H9 (cell line): ENCODE data around the gene C9orf72. TPM values are rescaled to one million over a fixed set of nuclear protein-coding genes. Genes with fewer than 3 reads are reported as not detected.

Experiments
- DNase-seq: peaks from one replicate; pipeline ENCODE4 v3.0.0-alpha.2; 2017
- H2AFZ ChIP-seq: one replicate; pipeline ENCODE4 v1.6.1; 2013; ENCODE audit warnings: mild to moderate bottlenecking, low read length, control low read depth, moderate library complexity
- H2AK5ac ChIP-seq: 2 replicates; pipeline ENCODE4 v1.6.1; 2013; ENCODE audit warnings: low read length, control low read depth, mixed read lengths; ENCODE audit not compliant: insufficient read length
- H2BK120ac ChIP-seq: one replicate; pipeline ENCODE4 v1.6.1; 2013; ENCODE audit warnings: low read depth, mild to moderate bottlenecking, low read length, control low read depth, inconsistent platforms; ENCODE audit not compliant: poor library complexity, severe bottlenecking
- H2BK12ac ChIP-seq: 2 replicates; pipeline ENCODE4 v1.6.1; 2013; ENCODE audit warnings: low read length, control low read depth, mixed read lengths, low read depth; ENCODE audit not compliant: insufficient read length
- H2BK15ac ChIP-seq: 2 replicates; pipeline ENCODE4 v1.6.1; 2013; ENCODE audit warnings: low read depth, low read length, control low read depth
- H2BK20ac ChIP-seq: one replicate; pipeline ENCODE4 v1.6.1; 2013; ENCODE audit warnings: low read depth, mild to moderate bottlenecking, low read length, control low read depth, inconsistent platforms; ENCODE audit not compliant: poor library complexity, severe bottlenecking
- H2BK5ac ChIP-seq: 2 replicates; pipeline ENCODE4 v1.6.1; 2013; ENCODE audit warnings: low read length, control low read depth, mixed read lengths; ENCODE audit not compliant: insufficient read length
- H3K14ac ChIP-seq: 2 replicates; pipeline ENCODE4 v1.6.1; 2013; ENCODE audit warnings: low read length, control low read depth; ENCODE audit not compliant: insufficient read depth
- H3K18ac ChIP-seq: 2 replicates; pipeline ENCODE4 v1.6.1; 2013; ENCODE audit warnings: low read depth, mild to moderate bottlenecking, mixed read lengths, low read length, control low read depth; ENCODE audit not compliant: insufficient read length
- H3K23ac ChIP-seq: 2 replicates; pipeline ENCODE4 v1.6.1; 2013; ENCODE audit warnings: low read length, control low read depth, mixed read lengths, low read depth; ENCODE audit not compliant: insufficient read length
- H3K23me2 ChIP-seq: 2 replicates; pipeline ENCODE4 v1.6.1; 2013; ENCODE audit warnings: low read depth, mild to moderate bottlenecking, mixed read lengths, low read length, control low read depth; ENCODE audit not compliant: insufficient read length, poor library complexity, severe bottlenecking
- H3K27ac ChIP-seq: 2 replicates; pipeline ENCODE4 v1.5.1; 2013; ENCODE audit warnings: low read length, control low read depth, mixed read lengths, low read depth; ENCODE audit not compliant: insufficient read length
- H3K27me3 ChIP-seq: 2 replicates; pipeline ENCODE4 v1.6.1; 2013; ENCODE audit warnings: low read length, control low read depth, inconsistent platforms; ENCODE audit not compliant: insufficient read depth
- H3K4ac ChIP-seq: 2 replicates; pipeline ENCODE4 v1.6.1; 2013; ENCODE audit warnings: low read depth, mild to moderate bottlenecking, control low read depth, inconsistent platforms, low read length, moderate library complexity
- H3K4me1 ChIP-seq: 2 replicates; pipeline ENCODE4 v1.6.1; 2013; ENCODE audit warnings: low read length, control low read depth, inconsistent platforms; ENCODE audit not compliant: insufficient read depth
- H3K4me2 ChIP-seq: 2 replicates; pipeline ENCODE4 v1.6.1; 2013; ENCODE audit warnings: low read length, control low read depth, mixed read lengths; ENCODE audit not compliant: insufficient read length, insufficient read depth
- H3K56ac ChIP-seq: 2 replicates; pipeline ENCODE4 v1.6.1; 2013; ENCODE audit warnings: low read depth, mild to moderate bottlenecking, mixed read lengths, low read length, control low read depth; ENCODE audit not compliant: insufficient read length
- H3K79me1 ChIP-seq: 2 replicates; pipeline ENCODE4 v1.6.1; 2013; ENCODE audit warnings: low read depth, mild to moderate bottlenecking, moderate library complexity, low read length, control low read depth, inconsistent platforms; ENCODE audit not compliant: insufficient read depth, poor library complexity, severe bottlenecking
- H3K79me2 ChIP-seq: 2 replicates; pipeline ENCODE4 v1.6.1; 2013; ENCODE audit warnings: low read length, control low read depth, inconsistent platforms; ENCODE audit not compliant: insufficient read depth
- H3K9ac ChIP-seq: 2 replicates; pipeline ENCODE4 v1.6.1; 2013; ENCODE audit warnings: low read length, control low read depth, mixed read lengths; ENCODE audit not compliant: insufficient read length; ENCODE audit errors: extremely low read depth
- H3K9me3 ChIP-seq: one replicate; pipeline ENCODE4 v1.6.1; 2013; ENCODE audit warnings: low read depth, low read length, inconsistent platforms; ENCODE audit not compliant: control insufficient read depth
- H3T11ph ChIP-seq: one replicate; pipeline ENCODE4 v1.6.1; 2013; ENCODE audit warnings: mild to moderate bottlenecking, low read length, control low read depth, inconsistent platforms
- H4K20me1 ChIP-seq: one replicate; pipeline ENCODE4 v1.6.1; 2013; ENCODE audit not compliant: control insufficient read depth, insufficient read length, insufficient read depth
- H4K5ac ChIP-seq: 2 replicates; pipeline ENCODE4 v1.6.1; 2013; ENCODE audit warnings: low read depth, mild to moderate bottlenecking, mixed read lengths, low read length, control low read depth; ENCODE audit not compliant: insufficient read length
- H4K8ac ChIP-seq: replicated peaks from 2 replicates; pipeline ENCODE4 v1.6.1; 2013; ENCODE audit warnings: low read length, control low read depth, mixed read lengths, low read depth; ENCODE audit not compliant: insufficient read length
- H4K91ac ChIP-seq: 2 replicates; pipeline ENCODE4 v1.6.1; 2013; ENCODE audit warnings: low read depth, mild to moderate bottlenecking, moderate library complexity, mixed read lengths, low read length, control low read depth; ENCODE audit not compliant: insufficient read length
- H3K27ac Mint-ChIP-seq, 3 experiments: 2 replicates in 2 of 3; 3 replicates in 1 of 3; pipeline ENCODE4 v1.8.0; 2020 to 2021; ENCODE audit warnings: mixed read lengths in 3 of 3, mild to moderate bottlenecking in 1 of 3, moderate library complexity in 1 of 3
- H3K27me3 Mint-ChIP-seq: 2 replicates; pipeline ENCODE4 v1.8.0; 2021; ENCODE audit warnings: low read depth, mild to moderate bottlenecking, moderate library complexity, mixed read lengths
- H3K36me3 Mint-ChIP-seq, 3 experiments: 2 replicates in 2 of 3; 3 replicates in 1 of 3; pipeline ENCODE4 v1.8.0; 2020 to 2021; ENCODE audit warnings: low read depth in 3 of 3, mixed read lengths in 3 of 3; ENCODE audit not compliant: insufficient read depth in 1 of 3
- H3K4me1 Mint-ChIP-seq, 2 experiments: 2 replicates each; pipeline ENCODE4 v1.8.0; 2020; ENCODE audit warnings: mixed read lengths in 2 of 2
- H3K4me3 Mint-ChIP-seq, 2 experiments: 2 replicates in 1 of 2; 3 replicates in 1 of 2; pipeline ENCODE4 v1.8.0; 2020 to 2021; ENCODE audit warnings: mild to moderate bottlenecking in 2 of 2, mixed read lengths in 2 of 2, moderate library complexity in 1 of 2
- H3K9me3 Mint-ChIP-seq, 2 experiments: 2 replicates in 1 of 2; 3 replicates in 1 of 2; pipeline ENCODE4 v1.8.0; 2020; ENCODE audit warnings: mild to moderate bottlenecking in 2 of 2, mixed read lengths in 2 of 2, moderate library complexity in 1 of 2
- CTCF ChIP-seq: fragments of 200-600 bp; sonication (generic); conservative IDR thresholded peaks from 3 replicates; pipeline ENCODE4 v1.8.0; 2021; ENCODE audit warnings: antibody characterized with exemption, mild to moderate bottlenecking
- WGBS: extraction: QIAGEN DNeasy Blood & Tissue Kit; methylation state at CpG from one replicate; pipeline ENCODE4 v1.1.7; 2013; ENCODE audit warnings: missing lambda C conversion rate, low lambda C conversion rate, mixed read lengths; ENCODE audit not compliant: insufficient read length; ENCODE audit errors: extremely low coverage; 5-methylcytosine and 5-hydroxymethylcytosine counted together
- total RNA-seq: library from RNA; stranded (reverse); gene quantifications from 2 replicates; pipeline ENCODE4 v1.2.1, GENCODE V29; 2021

The C9orf72 gene
- total RNA-seq, 1 experiment from 2014 or later = 17.0 TPM

DNA sequence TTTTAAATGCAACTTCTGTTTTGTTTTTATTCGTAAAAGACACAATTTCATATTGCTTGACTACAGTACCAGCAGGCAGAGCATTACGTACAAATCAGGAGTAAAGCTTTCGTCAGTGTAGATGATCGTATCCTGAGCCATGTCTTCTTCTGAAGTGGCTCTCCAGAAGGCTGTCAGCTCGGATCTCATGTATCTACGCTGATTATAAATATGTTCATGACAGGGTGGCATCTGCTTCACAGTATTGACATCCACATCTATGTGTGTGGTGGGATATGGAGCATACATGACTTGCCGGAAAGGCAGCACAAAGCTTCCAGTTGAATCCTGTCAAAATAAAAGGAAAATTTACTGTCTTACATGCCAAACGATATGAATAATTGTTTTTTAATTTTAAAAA is 16.8 kb downstream of the C9orf72 start:
- no peaks in the 10 kb centered on the region for H3K27me3 Mint-ChIP-seq
- H3K9me3 ChIP-seq = no peaks in the 10 kb centered on the region

More for the DNA sequence above, 16.8 kb downstream of the C9orf72 start:
- TF ChIP-seq CTCF = no peak
- no peaks in the 10 kb centered on the region for H3K27me3 ChIP-seq
- H2AFZ ChIP-seq = no peak overlapping the region
- H3K4ac ChIP-seq = no peak overlapping the region
- no peaks in the 10 kb centered on the region for H4K20me1 ChIP-seq
- H3K36me3 Mint-ChIP-seq = peaks cover under 1 to 47% (median 39%) of the 10 kb centered on the region in 3 experiments; a peak in 5 of 7 replicates
- H2BK15ac ChIP-seq = no peak overlapping the region
- no peak overlapping the region for H3T11ph ChIP-seq
- no peak overlapping the region for H3K27ac Mint-ChIP-seq
- no peaks in the 10 kb centered on the region for H3K4me1 ChIP-seq
- H2AK5ac ChIP-seq = no peak overlapping the region
- WGBS = no CpG with 5 or more reads among the region's 8 CpGs
- no peak overlapping the region for H4K8ac ChIP-seq
- H3K4me2 ChIP-seq = no peak overlapping the region
- H3K23ac ChIP-seq = no peak overlapping the region
- no peaks in the 10 kb centered on the region for H3K9me3 Mint-ChIP-seq
- no peak overlapping the region for H4K5ac ChIP-seq
- no peak overlapping the region for H4K91ac ChIP-seq
- no peak overlapping the region for H3K4me3 Mint-ChIP-seq
- no peaks in the 10 kb centered on the region for H3K4me1 Mint-ChIP-seq
- no peaks in the 10 kb centered on the region for H3K23me2 ChIP-seq
- H3K56ac ChIP-seq = no peak overlapping the region
- H3K9ac ChIP-seq = no peak overlapping the region
- no peak overlapping the region for H3K27ac ChIP-seq
- no peak overlapping the region for H3K18ac ChIP-seq
- no peak overlapping the region for H2BK120ac ChIP-seq
- H2BK5ac ChIP-seq = no peak overlapping the region
- H3K79me2 ChIP-seq = no peaks in the 10 kb centered on the region
- no peaks in the 10 kb centered on the region for H3K79me1 ChIP-seq
- H2BK20ac ChIP-seq = no peak overlapping the region
- no peak overlapping the region for H2BK12ac ChIP-seq
- DNase-seq = no peak
- no peak overlapping the region for H3K14ac ChIP-seq
